Adrenal gland (tissue), 12 donors: Measurements from ENCODE around the gene PRKD1. TPM values are rescaled to one million over a fixed set of nuclear protein-coding genes. Genes with fewer than 3 reads are reported as not detected.

Source experiments
- DNase-seq, 7 donors: peaks; one replicate each; pipeline ENCODE4 v3.0.0-alpha.2; 2019 to 2020
- H3K27ac ChIP-seq, 5 donors: fragments of 200-600 bp; sonication (generic) in 4 of 5; 1 replicate in 3 of 5; 2 replicates in 2 of 5; pipeline versions ENCODE4 v1.5.1 to v1.8.0; 2016 to 2020; ENCODE audit warnings: mild to moderate bottlenecking in 1 of 5
- H3K27me3 ChIP-seq: fragments of 200-600 bp; 2 replicates; pipeline ENCODE4 v1.8.0; 2021
- H3K36me3 ChIP-seq, 2 donors: fragments of 200-600 bp; replicated peaks in 1 of 2; 1 replicate in 1 of 2; 2 replicates in 1 of 2; pipeline versions ENCODE4 v1.5.1 to v1.8.0; 2018 to 2022
- H3K4me1 ChIP-seq, 2 donors: fragments of 200-600 bp; replicated peaks in 1 of 2; 1 replicate in 1 of 2; 2 replicates in 1 of 2; pipeline versions ENCODE4 v1.5.1 to v1.8.0; 2018 to 2021
- H3K4me3 ChIP-seq, 4 donors: fragments of 200-600 bp; sonication (generic) in 3 of 4; one replicate each; pipeline ENCODE4 v1.5.1; 2016 to 2018
- H3K9me3 ChIP-seq, 3 donors: fragments of 200-600 bp; sonication (generic) in 1 of 3; replicated peaks in 1 of 3; 1 replicate in 2 of 3; 2 replicates in 1 of 3; pipeline versions ENCODE4 v1.5.1 to v1.8.0; 2016 to 2021
- CTCF ChIP-seq, 6 experiments: fragments of 450-650 bp in 4 of 6; fragments of 200-600 bp in 2 of 6; sonication (generic) in 1 of 6; IDR thresholded peaks; 1 replicate in 5 of 6; 2 replicates in 1 of 6; pipeline versions ENCODE4 v1.5.1 to v1.8.0; 2016 to 2021; ENCODE audit warnings: antibody characterized with exemption in 6 of 6, mild to moderate bottlenecking in 2 of 6, moderate library complexity in 1 of 6
- POLR2A ChIP-seq, 2 donors: fragments of 450-650 bp; IDR thresholded peaks; one replicate each; pipeline ENCODE4 v1.6.1; 2017; ENCODE audit warnings: antibody characterized with exemption in 2 of 2, mild to moderate bottlenecking in 2 of 2, moderate library complexity in 1 of 2
- WGBS, 4 donors: extraction: QIAGEN DNeasy Blood & Tissue Kit in 2 of 4; methylation state at CpG; one replicate each; pipeline versions ENCODE4 v1.1.5 to v1.1.7; 2013 to 2017; 5-methylcytosine and 5-hydroxymethylcytosine counted together
- intact Hi-C, 2 donors: fragments of 100-400 bp; cut with DNase I; formaldehyde crosslinking; loops; one replicate each; pipeline versions ENCODE4 v1.14.1 to v1.15.0; 2022 to 2023
- polyA plus RNA-seq, 3 donors: library from polyadenylated mRNA; stranded (reverse); fragments of 200-250 nt in 2 of 3; fragments of 350-450 nt in 1 of 3; fragmentation: Illumina TruSeq in 1 of 3; extraction: RNeasy Lipid Tissue Mini Kit (QIAGEN cat#74804) in 1 of 3; gene quantifications; one replicate each; pipeline ENCODE4 v1.2.3, GENCODE V29; 2013 to 2014
- total RNA-seq, 9 donors: library from RNA; depleted of rRNA in 4 of 9; stranded (reverse); fragments of >200 nt in 4 of 9; fragments of 120-200 nt in 1 of 9; fragmentation: NEBNext Ultra II Directional in 1 of 9; extraction: Animal tissue kit (Norgen Biotek cat#: 25700) in 1 of 9; gene quantifications; one replicate each; pipeline versions ENCODE4 v1.1.0 to v1.2.4, GENCODE V29; 2013 to 2023
- donor health status: healthy with polysubstance abuse.
- donor health status: Bipolar disorder and iron deficiency.
- donor health status: DM: yes; HTN: yes; CAD: no.
- donor health status: DM: no; HTN: no; CAD: no.
- donor health status: DM: no; HTN: no; CAD: no.
- donor health status: DM: yes; HTN: yes; CAD: no.

PRKD1 gene
- total and polyA plus RNA-seq, 12 donors = 6.9 to 30.1 (median 22.0) TPM

- WGBS, 4 donors = 75 to 87% (median 79%) methylated on average over 7 of the region's 7 CpGs
Observed at GRCh38 chr14:29905543-29905942, 22.1 kb downstream of the PRKD1 start.

GRCh38 chr14:29900609-29901350 lies 26.9 kb downstream of the PRKD1 start:
- Histone ChIP-seq H3K4me1 (no peaks in the 10 kb centered on the region), H3K36me3 (no peaks in the 10 kb centered on the region), H3K4me3 (no peak overlapping the region), H3K27me3 (no peaks in the 10 kb centered on the region), H3K27ac (no peak overlapping the region), H3K9me3 (no peaks in the 10 kb centered on the region)
- 92 to 93% (median 92%) methylated on average over 4 of the region's 4 CpGs for WGBS, 4 donors
- no peak for DNase-seq
- TF ChIP-seq CTCF (IDR thresholded peaks at IDR 0.05) (no peak), POLR2A (IDR thresholded peaks at IDR 0.05) (no peak)
- intact Hi-C loops = no loop called here

More at GRCh38 chr14:29905543-29905942, 22.1 kb downstream of the PRKD1 start:
- Histone ChIP-seq H3K27me3 (no peaks in the 10 kb centered on the region), H3K9me3 (no peaks in the 10 kb centered on the region), H3K4me1 (peaks cover 8 to 15% of the 10 kb centered on the region in 2 donors), H3K27ac (peak overlapping the region in 1 of 5 donors; percentile 68), H3K4me3 (no peak overlapping the region), H3K36me3 (no peaks in the 10 kb centered on the region)
- no peak for TF ChIP-seq POLR2A (IDR thresholded peaks at IDR 0.05)
- no peak for TF ChIP-seq CTCF (IDR thresholded peaks at IDR 0.05)
- DNase-seq = no peak
- intact Hi-C loops = no loop called here

GRCh38 chr14:29898470-29898869 lies 29.2 kb downstream of the PRKD1 start:
- WGBS, 4 donors = 73 to 82% (median 77%) methylated on average over 2 of the region's 2 CpGs
- Histone ChIP-seq H3K27me3 (no peaks in the 10 kb centered on the region), H3K27ac (no peak overlapping the region), H3K4me1 (no peaks in the 10 kb centered on the region), H3K36me3 (no peaks in the 10 kb centered on the region), H3K4me3 (no peak overlapping the region), H3K9me3 (no peaks in the 10 kb centered on the region)
- no peak for DNase-seq
- TF ChIP-seq CTCF (IDR thresholded peaks at IDR 0.05) = no peak
- no peak for TF ChIP-seq POLR2A (IDR thresholded peaks at IDR 0.05)
- intact Hi-C loops = no loop called here

- Histone ChIP-seq H3K4me1 (no peaks in the 10 kb centered on the region), H3K27me3 (no peaks in the 10 kb centered on the region), H3K4me3 (no peak overlapping the region), H3K36me3 (no peaks in the 10 kb centered on the region), H3K27ac (no peak overlapping the region), H3K9me3 (no peaks in the 10 kb centered on the region)
- WGBS, 4 donors = 93 to 97% (median 95%) methylated on average over 1 of the region's 1 CpG
- intact Hi-C loops = no loop called here
- TF ChIP-seq CTCF (IDR thresholded peaks at IDR 0.05) = no peak
- TF ChIP-seq POLR2A (IDR thresholded peaks at IDR 0.05) = no peak
- DNase-seq = no peak
Observed at GRCh38 chr14:29897181-29897580, 30.5 kb downstream of the PRKD1 start.
